SIG-M5 treated with dmso at 0.1 percent for 504 hours (cell line): ENCODE data around the gene TMEM212.
"Not testable (repeated sequence)": the region's sequence is repeated elsewhere in the genome, so short reads cannot be mapped to it uniquely, and the experiment has no call there.

Experiments
- DNase-seq: peaks from one replicate; lab custom pipeline; 2025; ENCODE audit not compliant: unreplicated experiment; lab: John Stamatoyannopoulos, UW

The TMEM212 gene

GRCh38 chr3:171812811-171813210 lies 30.3 kb upstream of the TMEM212 start:
- no peak for DNase-seq

GRCh38 chr3:171813278-171813896 lies 29.8 kb upstream of the TMEM212 start:
- DNase-seq, result no peak

GRCh38 chr3:171813897-171814460 lies 29.2 kb upstream of the TMEM212 start:
- DNase-seq, result peak; percentile 98

GRCh38 chr3:171814662-171815061 lies 28.5 kb upstream of the TMEM212 start:
- not testable (repeated sequence) for DNase-seq

GRCh38 chr3:171815973-171816595 lies 27.1 kb upstream of the TMEM212 start:
- no peak for DNase-seq

GRCh38 chr3:171817074-171817800 lies 25.9 kb upstream of the TMEM212 start:
- DNase-seq, result no peak

GRCh38 chr3:171821044-171821443 lies 22.1 kb upstream of the TMEM212 start:
- DNase-seq, result no peak

- no peak for DNase-seq
Observed at GRCh38 chr3:171821778-171822358, 21.3 kb upstream of the TMEM212 start.

GRCh38 chr3:171822431-171823106 lies 20.6 kb upstream of the TMEM212 start:
- DNase-seq, result no peak

- peak; percentile 41 for DNase-seq
Observed at GRCh38 chr3:171824116-171824515, 19.0 kb upstream of the TMEM212 start.

GRCh38 chr3:171824824-171825221 lies 18.3 kb upstream of the TMEM212 start:
- no peak for DNase-seq

GRCh38 chr3:171825222-171825828 lies 17.8 kb upstream of the TMEM212 start:
- no peak for DNase-seq

- no peak for DNase-seq
Observed at GRCh38 chr3:171827385-171827784, 15.8 kb upstream of the TMEM212 start.

GRCh38 chr3:171827836-171828458 lies 15.2 kb upstream of the TMEM212 start:
- DNase-seq, result no peak

GRCh38 chr3:171828902-171829770 lies 14.0 kb upstream of the TMEM212 start:
- DNase-seq, result peak; percentile 77

GRCh38 chr3:171829841-171830517 lies 13.2 kb upstream of the TMEM212 start:
- peak; percentile 42 for DNase-seq

GRCh38 chr3:171830518-171830875 lies 12.7 kb upstream of the TMEM212 start:
- DNase-seq, result no peak

GRCh38 chr3:171831936-171832335 lies 11.2 kb upstream of the TMEM212 start:
- DNase-seq, result no peak

- DNase-seq, result no peak
Observed at GRCh38 chr3:171832989-171833388, 10.2 kb upstream of the TMEM212 start.
